IPS-18a (cell line): Measurements from ENCODE around the gene BABAM2.

ENCODE experiments used
- H3K27ac ChIP-seq: one replicate; pipeline ENCODE4 v1.5.1; 2013; ENCODE audit warnings: low read length
- H3K27me3 ChIP-seq: one replicate; pipeline ENCODE4 v1.6.1; 2013; ENCODE audit warnings: mild to moderate bottlenecking, low read length; ENCODE audit not compliant: control insufficient read depth, insufficient read depth
- H3K36me3 ChIP-seq: one replicate; pipeline ENCODE4 v1.6.1; 2013; ENCODE audit warnings: low read depth, low read length; ENCODE audit not compliant: control insufficient read depth
- H3K4me1 ChIP-seq: one replicate; pipeline ENCODE4 v1.6.1; 2013; ENCODE audit warnings: low read depth, low read length; ENCODE audit not compliant: control insufficient read depth
- H3K4me3 ChIP-seq: one replicate; pipeline ENCODE4 v1.5.1; 2013; ENCODE audit warnings: low read length
- H3K9ac ChIP-seq: one replicate; pipeline ENCODE4 v1.6.1; 2013; ENCODE audit warnings: mild to moderate bottlenecking, low read length, moderate library complexity
- H3K9me3 ChIP-seq: one replicate; pipeline ENCODE4 v1.6.1; 2013; ENCODE audit warnings: low read depth, low read length; ENCODE audit not compliant: control insufficient read depth

BABAM2 gene

GRCh38 chr2:28172114-28172898 is 281.8 kb downstream of the BABAM2 start:
- Histone ChIP-seq H3K4me3 (no peak overlapping the region), H3K27ac (no peak overlapping the region), H3K36me3 (no peaks in the 10 kb centered on the region), H3K9me3 (no peaks in the 10 kb centered on the region), H3K9ac (no peak overlapping the region), H3K4me1 (no peaks in the 10 kb centered on the region), H3K27me3 (no peaks in the 10 kb centered on the region)

- H3K9ac ChIP-seq: no peak overlapping the region
- no peaks in the 10 kb centered on the region for H3K27me3 ChIP-seq
- no peaks in the 10 kb centered on the region for H3K36me3 ChIP-seq
- H3K4me3 ChIP-seq: no peak overlapping the region
- H3K9me3 ChIP-seq: no peaks in the 10 kb centered on the region
- no peak overlapping the region for H3K27ac ChIP-seq
- H3K4me1 ChIP-seq: no peaks in the 10 kb centered on the region
These were observed 282.8 kb downstream of the BABAM2 start for GRCh38 chr2:28173377-28173776.

GRCh38 chr2:28174211-28174610 is 283.7 kb downstream of the BABAM2 start:
- Histone ChIP-seq H3K4me3 (no peak overlapping the region), H3K9me3 (no peaks in the 10 kb centered on the region)

GRCh38 chr2:28175028-28175427 is 284.5 kb downstream of the BABAM2 start:
- H3K27me3 ChIP-seq: no peaks in the 10 kb centered on the region
- H3K4me1 ChIP-seq: no peaks in the 10 kb centered on the region
- no peak overlapping the region for H3K27ac ChIP-seq
- H3K4me3 ChIP-seq: no peak overlapping the region
- H3K36me3 ChIP-seq: no peaks in the 10 kb centered on the region
- H3K9ac ChIP-seq: no peak overlapping the region
- no peaks in the 10 kb centered on the region for H3K9me3 ChIP-seq

More at GRCh38 chr2:28174211-28174610, 283.7 kb downstream of the BABAM2 start:
- no peak overlapping the region for H3K27ac ChIP-seq
- no peaks in the 10 kb centered on the region for H3K4me1 ChIP-seq
- H3K9ac ChIP-seq: no peak overlapping the region
- no peaks in the 10 kb centered on the region for H3K36me3 ChIP-seq
- no peaks in the 10 kb centered on the region for H3K27me3 ChIP-seq

GRCh38 chr2:28178946-28179345 is 288.4 kb downstream of the BABAM2 start:
- no peak overlapping the region for H3K9ac ChIP-seq
- no peaks in the 10 kb centered on the region for H3K27me3 ChIP-seq
- H3K4me3 ChIP-seq: no peak overlapping the region
- no peaks in the 10 kb centered on the region for H3K9me3 ChIP-seq
- H3K36me3 ChIP-seq: no peaks in the 10 kb centered on the region
- no peaks in the 10 kb centered on the region for H3K4me1 ChIP-seq
- no peak overlapping the region for H3K27ac ChIP-seq

GRCh38 chr2:28181801-28182200 is 291.3 kb downstream of the BABAM2 start:
- Histone ChIP-seq H3K36me3 (no peaks in the 10 kb centered on the region), H3K27me3 (no peaks in the 10 kb centered on the region), H3K4me1 (no peaks in the 10 kb centered on the region), H3K27ac (no peak overlapping the region), H3K9ac (no peak overlapping the region), H3K9me3 (no peaks in the 10 kb centered on the region), H3K4me3 (no peak overlapping the region)

- no peaks in the 10 kb centered on the region for H3K4me1 ChIP-seq
- no peaks in the 10 kb centered on the region for H3K9me3 ChIP-seq
- H3K4me3 ChIP-seq: no peak overlapping the region
- no peak overlapping the region for H3K9ac ChIP-seq
- no peak overlapping the region for H3K27ac ChIP-seq
- no peaks in the 10 kb centered on the region for H3K36me3 ChIP-seq
- no peaks in the 10 kb centered on the region for H3K27me3 ChIP-seq
These were observed 291.8 kb downstream of the BABAM2 start for GRCh38 chr2:28182348-28182747.

- Histone ChIP-seq H3K4me1 (no peaks in the 10 kb centered on the region), H3K36me3 (no peaks in the 10 kb centered on the region), H3K27ac (no peak overlapping the region), H3K9me3 (no peaks in the 10 kb centered on the region), H3K4me3 (no peak overlapping the region), H3K9ac (no peak overlapping the region), H3K27me3 (no peaks in the 10 kb centered on the region)
These were observed 294.6 kb downstream of the BABAM2 start for GRCh38 chr2:28185153-28185552.

- no peaks in the 10 kb centered on the region for H3K4me1 ChIP-seq
- no peak overlapping the region for H3K4me3 ChIP-seq
- no peak overlapping the region for H3K9ac ChIP-seq
- no peaks in the 10 kb centered on the region for H3K27me3 ChIP-seq
- no peaks in the 10 kb centered on the region for H3K36me3 ChIP-seq
- H3K9me3 ChIP-seq: no peaks in the 10 kb centered on the region
- no peak overlapping the region for H3K27ac ChIP-seq
These were observed 295.4 kb downstream of the BABAM2 start for GRCh38 chr2:28185891-28186290.

- Histone ChIP-seq H3K36me3 (no peaks in the 10 kb centered on the region), H3K9ac (no peak overlapping the region), H3K4me3 (no peak overlapping the region), H3K27ac (no peak overlapping the region), H3K9me3 (no peaks in the 10 kb centered on the region), H3K4me1 (no peaks in the 10 kb centered on the region), H3K27me3 (no peaks in the 10 kb centered on the region)
These were observed 296.7 kb downstream of the BABAM2 start for GRCh38 chr2:28187186-28187585.

- Histone ChIP-seq H3K9me3 (no peaks in the 10 kb centered on the region), H3K4me1 (no peaks in the 10 kb centered on the region), H3K27ac (no peak overlapping the region), H3K9ac (no peak overlapping the region), H3K27me3 (no peaks in the 10 kb centered on the region), H3K4me3 (no peak overlapping the region), H3K36me3 (no peaks in the 10 kb centered on the region)
These were observed 297.9 kb downstream of the BABAM2 start for GRCh38 chr2:28188436-28188835.
